Measurements from ENCODE around the gene COL18A1.
"Not testable (repeated sequence)": the region's sequence is repeated elsewhere in the genome, so short reads cannot be mapped to it uniquely, and the experiment has no call there.

The COL18A1 gene

GRCh38 chr21:45496968-45497845 lies 92.2 kb downstream of the COL18A1 start:
- no peak for DNase-seq

- no peak for DNase-seq
Measured at GRCh38 chr21:45497846-45498645, 93.1 kb downstream of the COL18A1 start.

- no peak for DNase-seq
Measured at GRCh38 chr21:45498646-45499000, 93.7 kb downstream of the COL18A1 start.

GRCh38 chr21:45499201-45499750 lies 94.3 kb downstream of the COL18A1 start:
- no peak for DNase-seq

DNA sequence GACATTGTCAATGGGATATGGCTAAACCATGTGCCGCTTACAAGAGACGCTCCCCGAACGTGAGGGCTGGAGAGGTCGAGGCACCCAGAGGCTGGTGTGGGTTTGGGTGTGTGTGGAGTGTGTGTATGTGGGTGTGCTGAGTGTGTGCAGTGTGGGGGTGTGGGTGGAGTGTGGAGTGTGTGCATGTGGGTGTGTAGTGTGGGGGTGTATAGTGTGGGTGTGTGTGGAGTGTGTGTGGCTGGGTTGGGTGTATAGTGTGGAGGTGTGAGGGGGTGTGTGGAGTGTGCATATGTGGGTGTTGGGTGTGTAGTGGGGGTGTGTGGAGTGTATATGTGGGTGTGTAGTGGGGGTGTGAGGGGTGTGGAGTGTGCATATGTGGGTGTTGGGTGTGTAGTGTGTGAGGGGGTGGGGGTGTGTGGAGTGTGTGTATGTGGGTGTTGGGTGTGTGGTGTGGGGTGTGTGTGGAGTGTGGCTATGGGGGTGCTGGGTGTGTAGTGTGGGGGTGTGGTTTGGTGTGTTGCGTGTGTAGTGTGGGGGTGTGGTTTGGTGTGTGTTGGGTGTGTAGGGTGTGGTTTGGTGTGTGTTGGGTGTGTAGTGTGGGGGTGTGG lies 95.1 kb downstream of the COL18A1 start:
- no peak for DNase-seq

GRCh38 chr21:45501081-45502005 lies 96.4 kb downstream of the COL18A1 start:
- not testable (repeated sequence) for DNase-seq

GRCh38 chr21:45502006-45502345 lies 97.0 kb downstream of the COL18A1 start:
- no peak for DNase-seq

DNA sequence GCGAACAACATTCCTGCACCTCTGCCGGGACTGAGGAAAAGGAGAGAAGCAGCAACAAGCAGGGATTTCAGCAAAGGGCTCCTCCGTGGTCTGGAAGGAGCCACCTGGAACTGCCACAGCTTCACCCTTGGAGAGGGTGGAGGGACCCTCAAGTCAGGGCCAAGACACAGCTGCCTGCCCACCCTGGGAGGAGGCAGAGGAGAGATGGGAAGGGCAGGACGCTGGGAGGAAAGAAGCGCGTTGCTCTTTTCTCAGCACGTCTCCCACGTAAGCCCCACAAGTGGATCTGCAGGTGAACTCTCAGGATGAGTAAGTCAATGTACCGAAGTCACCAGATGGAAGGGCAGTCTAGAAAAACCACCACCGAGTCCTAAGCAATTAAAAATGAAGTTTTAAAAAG lies 97.6 kb downstream of the COL18A1 start:
- no peak for DNase-seq

GRCh38 chr21:45503226-45503625 lies 98.3 kb downstream of the COL18A1 start:
- not testable (repeated sequence) for DNase-seq

- DNase-seq, result no peak
Measured at GRCh38 chr21:45504021-45504515, 99.1 kb downstream of the COL18A1 start.

DNA sequence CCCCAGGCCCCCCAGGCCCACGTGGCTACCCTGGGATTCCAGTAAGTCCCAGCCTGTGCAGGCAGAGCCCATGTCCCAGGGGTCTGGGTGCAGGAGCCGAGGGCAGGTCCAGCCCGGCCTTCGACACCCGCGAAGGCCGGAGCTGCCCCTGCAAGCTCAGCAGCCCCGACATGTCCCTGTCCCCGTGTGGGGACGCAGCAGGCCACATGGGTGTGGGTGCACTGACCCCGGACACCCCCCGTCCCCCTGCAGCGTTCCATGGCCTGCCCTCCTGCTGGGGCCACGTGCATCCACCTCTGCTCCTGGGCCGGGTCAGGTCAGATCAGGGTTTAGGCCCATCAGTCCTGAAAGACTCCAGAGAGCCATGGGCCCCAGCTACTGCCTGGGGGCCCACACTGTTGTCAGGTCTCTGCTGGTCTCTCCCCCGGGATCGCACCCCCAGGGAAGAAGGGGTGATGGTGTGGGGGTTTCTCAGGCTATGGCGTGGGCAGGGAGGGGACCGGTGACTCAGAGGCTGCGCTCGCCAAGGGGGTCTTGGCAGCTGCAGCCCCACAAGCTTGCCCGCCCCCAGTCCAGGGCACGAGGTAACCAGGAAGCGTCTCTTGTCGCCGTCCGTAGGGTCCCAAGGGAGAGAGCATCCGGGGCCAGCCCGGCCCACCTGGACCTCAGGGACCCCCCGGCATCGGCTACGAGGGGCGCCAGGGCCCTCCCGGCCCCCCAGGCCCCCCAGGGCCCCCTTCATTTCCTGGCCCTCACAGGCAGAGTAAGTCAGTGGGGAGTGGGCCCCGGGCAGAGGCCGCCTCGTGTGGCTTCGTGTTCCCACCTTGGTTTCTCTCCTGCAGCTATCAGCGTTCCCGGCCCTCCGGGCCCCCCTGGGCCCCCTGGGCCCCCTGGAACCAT lies 99.8 kb downstream of the COL18A1 start:
- DNase-seq, result no peak

DNA sequence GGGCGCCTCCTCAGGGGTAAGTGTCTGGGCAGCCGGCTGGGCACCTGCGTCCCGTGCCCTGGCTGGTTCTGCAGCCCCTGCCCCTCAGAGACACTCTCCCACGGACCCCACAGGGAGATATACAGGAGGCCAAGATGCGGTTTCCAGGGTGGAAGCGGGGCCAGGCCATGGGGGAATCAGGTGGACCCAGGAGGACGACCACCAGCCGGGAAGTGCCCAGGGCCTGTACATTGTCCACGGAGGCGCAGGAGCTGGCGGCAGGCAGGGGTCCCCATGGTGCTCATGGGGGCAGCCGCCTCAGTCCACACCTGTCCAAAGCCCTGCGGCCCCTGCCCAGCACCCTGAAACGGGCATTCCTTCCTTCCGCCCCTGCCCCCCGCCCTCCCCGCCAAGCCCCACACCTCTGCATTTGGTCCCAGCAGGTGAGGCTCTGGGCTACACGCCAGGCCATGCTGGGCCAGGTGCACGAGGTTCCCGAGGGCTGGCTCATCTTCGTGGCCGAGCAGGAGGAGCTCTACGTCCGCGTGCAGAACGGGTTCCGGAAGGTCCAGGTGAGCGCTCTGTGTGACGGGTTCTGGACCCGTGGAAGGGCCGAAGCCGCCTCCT lies 100.6 kb downstream of the COL18A1 start:
- no peak for DNase-seq

- DNase-seq, result no peak
Measured at GRCh38 chr21:45506241-45506817, 101.4 kb downstream of the COL18A1 start.

- no peak for DNase-seq
Measured at GRCh38 chr21:45506836-45507522, 102.0 kb downstream of the COL18A1 start.

- no peak for DNase-seq
Measured at GRCh38 chr21:45507523-45507875, 102.5 kb downstream of the COL18A1 start.

DNA sequence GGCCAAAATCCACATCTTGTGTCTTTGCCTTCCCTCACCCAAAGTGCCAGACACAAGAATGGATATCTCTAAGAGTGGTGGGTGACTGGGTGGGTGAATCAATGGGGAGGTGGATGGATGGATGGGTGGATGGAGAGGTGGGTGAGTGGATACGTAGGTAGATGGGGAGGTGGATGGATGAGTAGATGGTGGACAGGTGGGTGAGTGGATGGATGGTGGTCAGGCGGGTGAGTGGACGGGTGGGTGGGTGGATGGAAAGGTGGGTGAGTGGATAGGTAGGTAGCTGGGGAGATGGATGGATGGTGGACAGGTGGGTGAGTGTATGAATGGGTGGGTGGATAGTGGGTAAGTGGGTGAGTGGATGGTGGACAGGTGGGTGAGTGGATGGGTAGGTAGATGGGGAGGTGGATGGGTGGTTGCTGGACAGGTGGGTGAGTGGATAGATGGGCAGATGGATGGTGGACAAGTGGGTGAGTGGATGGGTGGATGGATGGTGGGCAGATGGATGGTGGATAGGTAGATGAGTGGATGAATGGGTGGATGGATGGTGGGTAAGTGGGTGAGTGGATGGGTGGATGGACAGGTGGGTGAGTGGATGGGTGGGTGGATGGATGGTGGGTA lies 103.0 kb downstream of the COL18A1 start:
- no peak for DNase-seq

DNA sequence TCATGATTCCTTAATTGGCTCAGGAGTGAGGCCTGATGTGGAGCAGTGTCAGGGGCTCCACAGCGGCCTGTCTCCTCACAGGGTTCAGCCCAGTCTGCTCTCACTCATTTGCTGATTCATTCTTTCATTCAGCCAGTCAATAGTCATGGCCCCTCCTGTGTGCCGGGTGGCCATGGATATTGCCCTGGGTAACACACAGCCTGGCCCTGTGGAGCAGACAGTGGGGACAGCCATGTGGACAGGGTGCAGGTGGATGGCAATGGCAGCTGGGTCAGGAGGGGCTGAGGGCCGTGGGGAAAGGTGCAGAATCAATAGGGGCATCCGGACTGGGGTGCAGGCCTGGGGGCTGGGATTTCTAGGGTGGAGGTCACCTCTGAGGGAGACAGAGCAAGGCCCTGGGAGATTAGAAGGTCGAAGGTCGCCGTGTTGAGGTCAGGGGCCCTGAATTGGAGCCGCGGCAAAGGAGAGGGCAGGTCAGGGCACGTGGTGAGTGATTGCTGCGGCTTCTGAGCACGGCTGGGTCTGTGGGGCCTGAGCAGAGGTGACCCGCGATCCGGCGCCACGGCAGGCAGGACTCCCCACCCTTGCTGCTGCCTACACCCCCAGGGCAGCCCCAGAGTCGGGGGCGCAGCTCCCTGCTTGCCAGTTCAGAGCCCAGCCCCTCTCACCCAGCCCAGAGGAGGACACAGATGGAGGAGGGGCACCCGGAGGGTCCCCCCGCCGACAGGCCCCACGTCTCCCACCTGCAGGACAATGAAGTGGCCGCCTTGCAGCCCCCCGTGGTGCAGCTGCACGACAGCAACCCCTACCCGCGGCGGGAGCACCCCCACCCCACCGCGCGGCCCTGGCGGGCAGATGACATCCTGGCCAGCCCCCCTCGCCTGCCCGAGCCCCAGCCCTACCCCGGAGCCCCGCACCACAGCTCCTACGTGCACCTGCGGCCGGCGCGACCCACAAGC lies 103.9 kb downstream of the COL18A1 start:
- no peak for DNase-seq
